ENCODE measurements around the gene DIS3L2.
"Not testable (repeated sequence)": the region's sequence is repeated elsewhere in the genome, so short reads cannot be mapped to it uniquely, and the experiment has no call there.

DIS3L2 gene

DNA sequence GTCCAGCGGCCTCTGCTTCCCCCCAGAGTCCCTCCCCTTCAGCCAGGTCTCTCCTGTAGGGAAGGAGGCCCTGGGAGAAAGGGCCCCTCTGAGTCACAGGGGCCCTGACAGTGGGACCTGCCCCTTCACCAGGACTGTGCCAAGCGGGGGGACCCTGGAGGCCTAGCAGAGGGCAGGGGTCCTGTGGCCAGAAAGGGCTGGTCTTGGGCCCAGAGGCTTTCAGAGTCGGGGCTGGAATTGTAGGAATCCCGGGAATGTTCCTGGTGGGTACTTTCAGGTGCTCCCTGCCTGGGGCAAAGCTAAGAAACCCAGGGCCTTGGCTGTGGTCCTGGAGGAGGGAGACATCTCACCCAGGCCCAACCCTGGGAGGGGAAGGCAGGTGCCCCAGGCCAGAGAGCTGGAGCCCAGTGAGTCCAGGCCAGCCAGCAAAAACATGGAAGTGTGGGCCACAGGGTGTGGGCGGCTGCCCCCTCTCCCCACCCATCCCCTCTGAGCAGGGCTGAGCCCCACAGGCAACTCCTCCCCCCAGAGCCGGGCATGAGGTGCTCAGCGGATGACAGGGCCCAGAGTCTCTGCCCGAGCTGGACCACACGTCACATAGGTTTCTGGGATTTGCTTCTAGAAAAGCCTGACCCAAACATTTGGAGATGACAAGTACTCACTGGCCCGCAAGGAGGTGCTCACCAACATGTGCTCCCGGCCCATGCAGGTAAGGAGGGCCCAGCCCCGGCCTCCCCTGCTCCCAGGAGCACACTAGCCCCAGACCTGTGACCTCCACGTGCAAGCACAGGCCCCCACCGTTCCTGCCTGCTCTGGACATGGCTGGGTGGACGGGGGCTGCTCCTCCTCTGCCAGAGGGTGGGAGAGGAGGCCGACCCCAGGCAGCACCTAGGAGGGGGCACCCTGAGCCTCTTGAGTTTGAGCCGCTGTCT lies 368.8 kb downstream of the DIS3L2 start:
- no peak for DNase-seq

DNA sequence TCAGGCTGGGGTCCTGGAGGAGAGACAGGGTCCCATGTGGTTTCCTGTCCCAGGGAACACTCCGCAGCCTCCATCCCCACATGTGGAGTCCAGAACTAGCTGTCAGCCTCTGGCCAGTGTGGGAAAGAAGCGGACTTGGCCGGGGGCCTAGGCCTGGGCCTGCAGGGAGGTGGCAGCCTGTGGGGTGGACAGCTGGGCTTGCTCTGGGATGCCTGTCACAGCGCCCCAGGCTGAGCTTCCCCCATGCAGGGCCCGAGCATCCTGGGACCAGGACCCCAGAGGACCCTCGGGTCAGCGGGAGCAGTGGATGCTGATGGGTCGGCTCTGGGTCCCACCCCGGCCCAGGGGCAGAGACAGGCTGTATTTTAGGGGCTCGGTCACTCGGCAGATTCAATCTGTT lies 369.5 kb downstream of the DIS3L2 start:
- DNase-seq, result peak in 2 of 56 donors; percentile 22 to 23

- DNase-seq, result not testable (repeated sequence)
Measured at GRCh38 chr2:232331641-232332040, 370.1 kb downstream of the DIS3L2 start.

GRCh38 chr2:232332244-232332939 lies 370.9 kb downstream of the DIS3L2 start:
- DNase-seq, result not testable (repeated sequence)

DNA sequence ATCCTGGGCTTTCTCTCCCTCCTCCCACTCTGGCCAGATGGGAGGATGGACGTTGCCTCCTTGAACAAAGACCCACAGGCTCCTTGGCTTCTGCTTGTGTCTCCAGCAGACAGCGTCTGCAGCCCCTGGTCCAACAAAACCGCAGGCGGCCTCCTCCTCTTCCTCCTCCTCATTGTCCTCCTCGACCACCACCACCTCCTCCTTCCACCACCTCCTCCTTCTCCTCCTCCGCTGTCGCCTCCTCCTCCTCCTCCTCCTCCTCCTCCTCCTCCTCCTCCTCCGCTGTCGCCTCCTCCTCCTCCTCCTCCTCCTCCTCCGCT lies 371.4 kb downstream of the DIS3L2 start:
- no peak for DNase-seq

- no peak for DNase-seq
Measured at GRCh38 chr2:232333361-232334135, 372.0 kb downstream of the DIS3L2 start.

DNA sequence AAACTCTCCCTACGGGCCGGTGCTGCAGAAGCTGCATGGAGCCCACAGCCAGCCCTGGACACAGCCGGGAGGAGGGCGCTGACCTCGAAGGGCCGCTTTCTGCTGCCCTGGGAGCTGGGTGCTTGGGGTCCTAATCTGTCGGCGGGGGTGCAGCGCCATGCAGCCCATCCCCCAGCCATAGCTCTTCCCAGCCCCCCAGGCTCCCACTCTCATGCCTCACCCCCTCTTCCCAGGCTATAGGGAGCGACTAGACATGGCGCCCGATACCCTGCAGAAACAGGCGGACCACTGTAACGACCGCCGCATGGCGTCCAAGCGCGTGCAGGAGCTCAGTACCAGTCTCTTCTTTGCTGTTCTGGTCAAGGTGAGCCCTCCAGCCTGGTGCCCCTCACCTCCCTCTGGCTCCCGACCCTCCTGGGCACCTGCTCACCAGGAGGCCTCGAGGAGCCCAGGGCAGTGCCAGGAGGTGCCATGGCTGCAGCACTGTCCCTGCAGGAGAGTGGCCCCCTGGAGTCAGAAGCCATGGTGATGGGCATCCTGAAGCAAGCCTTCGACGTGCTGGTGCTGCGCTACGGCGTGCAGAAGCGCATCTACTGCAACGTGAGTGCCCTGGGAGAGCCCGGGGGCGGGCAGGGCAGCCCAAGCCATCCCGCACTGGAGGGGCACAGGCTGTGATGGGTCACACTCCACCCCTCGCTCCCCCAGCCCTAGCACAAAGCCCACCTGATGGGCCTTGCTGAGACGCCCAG lies 372.8 kb downstream of the DIS3L2 start:
- DNase-seq, result not testable (repeated sequence)

DNA sequence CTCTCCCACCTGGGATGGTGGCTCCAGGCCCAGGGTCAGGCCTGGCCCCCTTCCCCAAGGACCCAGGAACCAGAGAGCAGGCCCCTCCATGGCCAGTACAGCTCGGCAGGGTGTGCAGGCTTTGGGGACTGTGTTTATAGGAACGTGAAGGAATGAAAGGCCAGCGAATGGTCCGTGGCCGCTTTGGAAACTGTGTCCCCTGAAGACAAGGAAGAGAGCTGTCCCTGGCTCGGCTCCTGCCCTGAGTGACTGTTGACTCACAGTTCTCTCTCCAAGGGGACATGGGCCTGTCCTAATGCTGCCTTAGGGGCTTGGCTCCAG lies 373.3 kb downstream of the DIS3L2 start:
- DNase-seq, result not testable (repeated sequence)

GRCh38 chr2:232335206-232335858 lies 373.8 kb downstream of the DIS3L2 start:
- DNase-seq, result not testable (repeated sequence)

- DNase-seq, result no peak
Measured at GRCh38 chr2:232335859-232336215, 374.3 kb downstream of the DIS3L2 start.

GRCh38 chr2:232336241-232336736 lies 374.8 kb downstream of the DIS3L2 start:
- DNase-seq, result no peak

DNA sequence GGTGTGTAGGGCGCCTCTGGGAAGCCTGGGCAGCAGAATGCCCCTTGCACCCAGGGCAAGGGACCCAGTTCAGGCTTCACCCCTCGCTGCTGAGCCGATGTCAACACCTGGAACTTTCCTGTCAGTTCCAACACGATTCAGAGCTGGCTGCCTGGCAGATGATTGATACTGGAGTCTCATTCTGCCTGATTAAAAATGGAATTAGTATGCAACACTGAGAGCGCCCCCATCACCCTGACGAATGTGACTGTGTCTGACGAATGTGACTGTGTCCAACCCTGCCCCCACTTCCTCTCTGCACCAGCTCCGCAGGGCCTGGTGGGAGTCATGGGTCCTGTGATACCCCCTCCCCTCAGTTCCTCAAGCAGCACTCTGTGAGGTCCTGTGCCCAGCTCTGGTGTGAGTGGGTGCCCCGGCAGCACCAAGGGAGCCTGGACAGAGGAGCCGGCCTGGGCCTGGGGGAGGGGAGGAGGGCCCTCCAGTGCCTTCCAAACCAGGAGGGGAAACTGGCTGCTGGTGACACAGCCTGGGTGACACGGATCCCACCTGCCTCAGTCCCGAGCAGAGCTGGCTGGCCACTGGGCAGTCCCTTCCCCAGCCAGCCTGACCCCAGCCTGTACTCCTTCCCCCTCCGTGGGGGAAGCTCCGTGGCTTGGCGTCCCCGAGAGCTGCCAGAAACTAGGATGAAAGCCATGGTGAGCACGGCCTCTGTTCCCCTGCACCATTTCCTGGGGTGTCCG lies 375.6 kb downstream of the DIS3L2 start:
- DNase-seq, result no peak

DNA sequence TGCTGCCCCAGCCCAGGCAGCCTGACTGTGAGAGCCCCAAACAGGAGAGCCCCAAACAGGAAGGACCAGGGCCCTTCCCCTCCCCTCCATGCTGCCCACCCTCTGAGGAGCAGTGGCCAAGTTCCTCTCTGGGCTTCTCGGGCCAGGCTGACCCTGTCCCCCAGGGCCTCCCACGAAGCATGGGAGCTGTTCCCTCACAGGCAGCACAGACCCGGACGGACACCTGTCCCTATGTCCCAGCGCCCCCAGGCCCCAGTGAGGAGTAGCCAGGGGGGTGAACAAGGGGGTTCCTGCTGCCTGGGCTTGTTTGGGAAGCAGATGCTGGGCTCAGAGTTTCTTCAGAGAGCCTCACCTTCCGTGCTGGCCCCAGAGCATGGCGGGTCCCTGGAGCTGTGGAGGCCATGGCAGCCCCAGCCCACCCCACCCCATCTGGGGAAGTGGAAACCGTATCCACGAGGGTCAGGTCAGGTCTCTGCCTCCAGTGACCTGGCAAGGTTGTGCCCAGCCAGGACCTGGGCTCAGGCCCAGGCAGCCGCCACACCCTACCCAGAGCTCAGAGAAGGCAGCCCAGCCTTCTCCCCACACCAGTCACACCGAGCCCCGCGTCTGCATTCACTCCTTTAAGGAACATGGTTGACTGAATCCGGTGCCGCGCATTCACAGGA lies 376.7 kb downstream of the DIS3L2 start:
- not testable (repeated sequence) for DNase-seq

GRCh38 chr2:232338759-232339106 lies 377.2 kb downstream of the DIS3L2 start:
- DNase-seq, result no peak

DNA sequence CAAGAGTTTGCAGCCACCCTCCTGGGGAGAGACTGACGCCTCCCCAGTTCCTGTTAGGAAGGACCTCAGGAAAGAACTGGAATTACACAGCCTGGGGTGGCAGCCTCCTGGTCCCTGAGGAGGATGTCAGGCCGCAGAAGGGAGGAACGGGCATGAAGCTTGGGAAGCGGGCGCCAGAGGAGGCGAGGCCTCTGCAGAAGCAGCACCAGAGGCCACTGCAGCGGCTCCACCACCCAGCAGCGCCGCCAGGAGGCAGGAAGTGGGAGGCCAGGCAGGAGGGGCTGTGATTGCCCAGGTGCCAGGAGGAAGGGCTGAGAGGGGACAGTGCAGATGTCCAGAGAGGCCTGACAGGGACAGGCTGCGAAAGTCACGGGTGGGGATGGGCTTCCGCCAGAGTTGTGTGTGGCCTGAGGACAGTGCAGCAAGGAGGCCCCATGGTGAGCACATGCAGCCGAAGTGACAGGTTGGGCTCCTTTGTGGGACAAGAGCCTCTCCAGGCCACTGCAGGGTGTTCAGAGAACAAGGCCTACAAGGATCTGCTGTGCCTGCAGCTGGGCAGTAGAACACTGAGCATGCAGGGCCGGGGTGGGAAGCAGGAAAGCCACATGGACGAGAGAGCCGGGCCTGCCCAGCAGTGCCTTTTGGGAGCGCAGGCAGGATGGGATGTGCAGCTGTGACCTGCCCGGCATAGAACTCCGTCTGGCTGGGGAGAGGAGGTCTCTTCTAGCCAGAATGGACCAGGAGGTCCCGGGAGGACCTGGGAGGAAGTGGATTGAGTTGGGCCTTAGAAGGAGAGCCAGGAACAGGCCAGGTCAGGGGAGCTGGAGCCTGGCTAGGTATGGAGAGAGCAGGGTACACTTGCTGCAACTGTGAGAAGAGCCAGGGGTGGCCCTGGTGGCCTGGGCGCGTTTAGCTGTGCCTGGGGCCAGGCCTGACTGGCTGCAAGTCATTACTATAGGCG lies 377.9 kb downstream of the DIS3L2 start:
- DNase-seq, result no peak

DNA sequence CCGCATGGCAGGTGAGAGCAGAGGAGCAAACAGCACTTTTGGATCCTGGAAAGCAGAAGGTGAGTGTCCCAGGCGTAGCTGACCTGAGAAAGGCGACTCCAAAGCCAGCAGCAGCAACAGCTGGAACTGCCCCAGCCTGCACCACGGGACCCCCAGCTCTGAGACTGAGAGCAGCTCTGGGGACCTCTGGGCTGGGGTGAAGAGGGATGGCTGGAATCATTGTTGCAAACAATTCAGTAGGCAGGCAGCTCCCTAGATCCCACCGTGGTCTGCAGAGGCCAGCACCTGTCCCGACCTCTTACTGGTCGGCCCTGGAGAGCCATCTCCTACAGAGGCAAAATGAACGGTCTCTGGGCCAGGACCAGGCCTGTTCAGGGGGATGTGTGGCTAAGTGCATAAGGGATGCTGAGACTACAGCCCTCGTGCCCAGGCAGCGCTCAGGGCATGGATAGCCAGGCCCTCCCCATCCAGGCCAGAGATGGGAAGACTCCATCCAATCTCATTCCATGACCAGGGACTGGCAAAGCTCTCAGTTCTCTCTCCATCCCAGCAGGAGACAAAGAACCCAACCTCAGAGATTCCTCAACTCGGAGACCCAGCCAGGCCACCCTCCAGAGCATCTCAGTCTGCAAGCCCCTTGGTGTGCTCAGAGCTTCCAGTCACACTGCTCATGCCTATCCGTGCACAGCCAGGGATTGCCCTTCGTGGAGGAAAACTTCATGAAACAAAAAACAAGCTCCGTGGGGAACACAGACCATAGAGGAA lies 378.8 kb downstream of the DIS3L2 start:
- no peak for DNase-seq

GRCh38 chr2:232341061-232341738 lies 379.7 kb downstream of the DIS3L2 start:
- DNase-seq, result no peak

Data from amygdala (tissue), 56 donors.